ENCODE data around the gene SAMD1.

Gene SAMD1

GRCh38 chr19:14072535-14073260 is 17.9 kb downstream of the SAMD1 start, which contains the start of gene MISP3:
Gene MISP3 (plus strand): TSS chr19:14072786. CDS start chr19:14073310, 524 bp downstream.
- no peaks in the 10 kb centered on the region for H3K9me3 ChIP-seq (ENCODE audit: control insufficient read depth, low read length)
- H3K9ac ChIP-seq (ENCODE audit: low read length): peak within 1 kb of the TSS; percentile 87
- no peaks in the 10 kb centered on the region for H3K27me3 ChIP-seq (replicated peaks; ENCODE audit: control insufficient read depth, insufficient read depth, low read length)
- peaks cover 29% of the 10 kb centered on the region for H3K4me1 ChIP-seq (ENCODE audit: control insufficient read depth, insufficient read depth, low read length)
- H3K36me3 ChIP-seq (ENCODE audit: control insufficient read depth, insufficient read depth, low read length, severe bottlenecking): no peaks in the 10 kb centered on the region
- H3K4me3 ChIP-seq (ENCODE audit: low read length): peak within 1 kb of the TSS; percentile 88
- peak; percentile 50 for DNase-seq (ENCODE audit: low read depth)

- no peak for DNase-seq (ENCODE audit: low read depth)
- Histone ChIP-seq H3K9me3 (ENCODE audit: control insufficient read depth, low read length) (no peaks in the 10 kb centered on the region), H3K27me3 (replicated peaks; ENCODE audit: control insufficient read depth, insufficient read depth, low read length) (no peaks in the 10 kb centered on the region), H3K4me3 (ENCODE audit: low read length) (no peak overlapping the region), H3K4me1 (ENCODE audit: control insufficient read depth, insufficient read depth, low read length) (peaks cover 28% of the 10 kb centered on the region), H3K9ac (ENCODE audit: low read length) (no peak overlapping the region), H3K36me3 (ENCODE audit: control insufficient read depth, insufficient read depth, low read length, severe bottlenecking) (no peaks in the 10 kb centered on the region)
These were observed 20.1 kb downstream of the SAMD1 start for GRCh38 chr19:14070268-14071050.

- Histone ChIP-seq H3K4me1 (ENCODE audit: control insufficient read depth, insufficient read depth, low read length) (peaks cover 3% of the 10 kb centered on the region), H3K9ac (ENCODE audit: low read length) (no peak overlapping the region), H3K4me3 (ENCODE audit: low read length) (no peak overlapping the region), H3K36me3 (ENCODE audit: control insufficient read depth, insufficient read depth, low read length, severe bottlenecking) (no peaks in the 10 kb centered on the region), H3K9me3 (ENCODE audit: control insufficient read depth, low read length) (no peaks in the 10 kb centered on the region), H3K27me3 (replicated peaks; ENCODE audit: control insufficient read depth, insufficient read depth, low read length) (peaks cover 4% of the 10 kb centered on the region)
- DNase-seq (ENCODE audit: low read depth): no peak
These were observed 24.4 kb downstream of the SAMD1 start for GRCh38 chr19:14066134-14066533.

- H3K9me3 ChIP-seq (ENCODE audit: control insufficient read depth, low read length): no peaks in the 10 kb centered on the region
- no peak overlapping the region for H3K9ac ChIP-seq (ENCODE audit: low read length)
- no peak for DNase-seq (ENCODE audit: low read depth)
- H3K36me3 ChIP-seq (ENCODE audit: control insufficient read depth, insufficient read depth, low read length, severe bottlenecking): no peaks in the 10 kb centered on the region
- peaks cover 5% of the 10 kb centered on the region for H3K4me1 ChIP-seq (ENCODE audit: control insufficient read depth, insufficient read depth, low read length)
- peaks cover 29% of the 10 kb centered on the region for H3K27me3 ChIP-seq (replicated peaks; ENCODE audit: control insufficient read depth, insufficient read depth, low read length)
- no peak overlapping the region for H3K4me3 ChIP-seq (ENCODE audit: low read length)
These were observed 27.4 kb downstream of the SAMD1 start for GRCh38 chr19:14063105-14063504.

GRCh38 chr19:14062558-14062855 is 28.0 kb downstream of the SAMD1 start:
- Histone ChIP-seq H3K9ac (ENCODE audit: low read length) (no peak overlapping the region), H3K27me3 (replicated peaks; ENCODE audit: control insufficient read depth, insufficient read depth, low read length) (peaks cover 31% of the 10 kb centered on the region), H3K4me3 (ENCODE audit: low read length) (no peak overlapping the region), H3K9me3 (ENCODE audit: control insufficient read depth, low read length) (no peaks in the 10 kb centered on the region), H3K4me1 (ENCODE audit: control insufficient read depth, insufficient read depth, low read length) (peaks cover 5% of the 10 kb centered on the region), H3K36me3 (ENCODE audit: control insufficient read depth, insufficient read depth, low read length, severe bottlenecking) (no peaks in the 10 kb centered on the region)
- no peak for DNase-seq (ENCODE audit: low read depth)

GRCh38 chr19:14061751-14062557 is 28.6 kb downstream of the SAMD1 start, which contains the start of gene PALM3:
Gene PALM3 (minus strand): TSS chr19:14062076. CDS start chr19:14061980, 96 bp downstream.
- peaks cover 31% of the 10 kb centered on the region for H3K27me3 ChIP-seq (replicated peaks; ENCODE audit: control insufficient read depth, insufficient read depth, low read length)
- no peaks in the 10 kb centered on the region for H3K36me3 ChIP-seq (ENCODE audit: control insufficient read depth, insufficient read depth, low read length, severe bottlenecking)
- H3K4me1 ChIP-seq (ENCODE audit: control insufficient read depth, insufficient read depth, low read length): peaks cover 5% of the 10 kb centered on the region
- DNase-seq (ENCODE audit: low read depth): no peak
- no peaks in the 10 kb centered on the region for H3K9me3 ChIP-seq (ENCODE audit: control insufficient read depth, low read length)
- no peak within 1 kb of the TSS for H3K4me3 ChIP-seq (ENCODE audit: low read length)
- H3K9ac ChIP-seq (ENCODE audit: low read length): no peak within 1 kb of the TSS

- no peak overlapping the region for H3K4me3 ChIP-seq (ENCODE audit: low read length)
- no peak for DNase-seq (ENCODE audit: low read depth)
- no peaks in the 10 kb centered on the region for H3K36me3 ChIP-seq (ENCODE audit: control insufficient read depth, insufficient read depth, low read length, severe bottlenecking)
- H3K4me1 ChIP-seq (ENCODE audit: control insufficient read depth, insufficient read depth, low read length): peaks cover 5% of the 10 kb centered on the region
- no peak overlapping the region for H3K9ac ChIP-seq (ENCODE audit: low read length)
- H3K9me3 ChIP-seq (ENCODE audit: control insufficient read depth, low read length): no peaks in the 10 kb centered on the region
- peaks cover 31% of the 10 kb centered on the region for H3K27me3 ChIP-seq (replicated peaks; ENCODE audit: control insufficient read depth, insufficient read depth, low read length)
These were observed 29.3 kb downstream of the SAMD1 start for GRCh38 chr19:14061081-14061749.

GRCh38 chr19:14059652-14060155 is 30.8 kb downstream of the SAMD1 start:
- no peaks in the 10 kb centered on the region for H3K36me3 ChIP-seq (ENCODE audit: control insufficient read depth, insufficient read depth, low read length, severe bottlenecking)
- no peak for DNase-seq (ENCODE audit: low read depth)
- H3K27me3 ChIP-seq (replicated peaks; ENCODE audit: control insufficient read depth, insufficient read depth, low read length): peaks cover 37% of the 10 kb centered on the region
- H3K4me1 ChIP-seq (ENCODE audit: control insufficient read depth, insufficient read depth, low read length): peaks cover 5% of the 10 kb centered on the region
- no peak overlapping the region for H3K4me3 ChIP-seq (ENCODE audit: low read length)
- H3K9me3 ChIP-seq (ENCODE audit: control insufficient read depth, low read length): no peaks in the 10 kb centered on the region
- no peak overlapping the region for H3K9ac ChIP-seq (ENCODE audit: low read length)

- H3K36me3 ChIP-seq (ENCODE audit: control insufficient read depth, insufficient read depth, low read length, severe bottlenecking): no peaks in the 10 kb centered on the region
- peak; percentile 44 for DNase-seq (ENCODE audit: low read depth)
- H3K4me3 ChIP-seq (ENCODE audit: low read length): no peak overlapping the region
- H3K9me3 ChIP-seq (ENCODE audit: control insufficient read depth, low read length): no peaks in the 10 kb centered on the region
- H3K27me3 ChIP-seq (replicated peaks; ENCODE audit: control insufficient read depth, insufficient read depth, low read length): peaks cover 37% of the 10 kb centered on the region
- H3K4me1 ChIP-seq (ENCODE audit: control insufficient read depth, insufficient read depth, low read length): peaks cover 5% of the 10 kb centered on the region
- H3K9ac ChIP-seq (ENCODE audit: low read length): no peak overlapping the region
These were observed 31.5 kb downstream of the SAMD1 start for GRCh38 chr19:14059093-14059480.

- no peak overlapping the region for H3K4me3 ChIP-seq (ENCODE audit: low read length)
- peaks cover 2% of the 10 kb centered on the region for H3K9me3 ChIP-seq (ENCODE audit: control insufficient read depth, low read length)
- no peaks in the 10 kb centered on the region for H3K36me3 ChIP-seq (ENCODE audit: control insufficient read depth, insufficient read depth, low read length, severe bottlenecking)
- H3K27me3 ChIP-seq (replicated peaks; ENCODE audit: control insufficient read depth, insufficient read depth, low read length): peaks cover 37% of the 10 kb centered on the region
- DNase-seq (ENCODE audit: low read depth): no peak
- peaks cover 5% of the 10 kb centered on the region for H3K4me1 ChIP-seq (ENCODE audit: control insufficient read depth, insufficient read depth, low read length)
- no peak overlapping the region for H3K9ac ChIP-seq (ENCODE audit: low read length)
These were observed 32.1 kb downstream of the SAMD1 start for GRCh38 chr19:14058182-14059092.
